Cardiac muscle cell (in vitro differentiated cells and primary cell): ENCODE data around the gene MAP1B. TPM values are rescaled to one million over a fixed set of nuclear protein-coding genes. Genes with fewer than 3 reads are reported as not detected.
A peak's percentile ranks its signal among the peaks of the same experiment; 100 is the strongest.

Experiments
- DNase-seq, 2 donors: peaks; one replicate each; pipeline versions ENCODE4 v3.0.0 to v3.0.0-alpha.2; 2010 to 2017; ENCODE audit warnings: low read depth in 1 of 2, low spot score in 1 of 2
- H3K27ac ChIP-seq: fragments of 200-600 bp; sonication (generic); 2 replicates; pipeline ENCODE4 v1.5.1; 2016
- H3K27me3 ChIP-seq: fragments of 200-600 bp; sonication (generic); 2 replicates; pipeline ENCODE4 v1.6.0; 2016; ENCODE audit warnings: control low read depth
- H3K36me3 ChIP-seq: fragments of 200-600 bp; sonication (generic); 2 replicates; pipeline ENCODE4 v1.5.1; 2016; ENCODE audit warnings: control low read depth
- H3K4me1 ChIP-seq: fragments of 200-600 bp; sonication (generic); 2 replicates; pipeline ENCODE4 v1.8.1; 2017; ENCODE audit warnings: low read depth, mild to moderate bottlenecking, mixed run types
- H3K4me3 ChIP-seq: fragments of 200-600 bp; sonication (generic); 2 replicates; pipeline ENCODE4 v1.5.1; 2016; ENCODE audit warnings: mild to moderate bottlenecking
- H3K9me3 ChIP-seq: fragments of 200-600 bp; sonication (generic); 2 replicates; pipeline ENCODE4 v1.5.1; 2017; ENCODE audit warnings: low read depth, mild to moderate bottlenecking, control low read depth
- polyA plus RNA-seq: library from polyadenylated mRNA; unstranded; fragments of >200 nt; fragmentation: Nextera tagmentation; extraction: Ambion mirVana; gene quantifications from 2 replicates; pipeline ENCODE4 v1.2.1, GENCODE V29; 2016
- total RNA-seq: library from RNA; depleted of rRNA; stranded (reverse); fragments of >200 nt; gene quantifications from 2 replicates; pipeline ENCODE4 v1.2.3, GENCODE V29; 2016
- TF ChIP-seq, protein P1 (sequence below): IDR thresholded peaks from 2 replicates; pipeline ENCODE4 v1.5.1; 2012; ENCODE audit warnings: low read depth, mild to moderate bottlenecking, low read length

MAP1B gene
- total and polyA plus RNA-seq, 2 experiments from 2014 or later, result 119 to 142 TPM

DNA sequence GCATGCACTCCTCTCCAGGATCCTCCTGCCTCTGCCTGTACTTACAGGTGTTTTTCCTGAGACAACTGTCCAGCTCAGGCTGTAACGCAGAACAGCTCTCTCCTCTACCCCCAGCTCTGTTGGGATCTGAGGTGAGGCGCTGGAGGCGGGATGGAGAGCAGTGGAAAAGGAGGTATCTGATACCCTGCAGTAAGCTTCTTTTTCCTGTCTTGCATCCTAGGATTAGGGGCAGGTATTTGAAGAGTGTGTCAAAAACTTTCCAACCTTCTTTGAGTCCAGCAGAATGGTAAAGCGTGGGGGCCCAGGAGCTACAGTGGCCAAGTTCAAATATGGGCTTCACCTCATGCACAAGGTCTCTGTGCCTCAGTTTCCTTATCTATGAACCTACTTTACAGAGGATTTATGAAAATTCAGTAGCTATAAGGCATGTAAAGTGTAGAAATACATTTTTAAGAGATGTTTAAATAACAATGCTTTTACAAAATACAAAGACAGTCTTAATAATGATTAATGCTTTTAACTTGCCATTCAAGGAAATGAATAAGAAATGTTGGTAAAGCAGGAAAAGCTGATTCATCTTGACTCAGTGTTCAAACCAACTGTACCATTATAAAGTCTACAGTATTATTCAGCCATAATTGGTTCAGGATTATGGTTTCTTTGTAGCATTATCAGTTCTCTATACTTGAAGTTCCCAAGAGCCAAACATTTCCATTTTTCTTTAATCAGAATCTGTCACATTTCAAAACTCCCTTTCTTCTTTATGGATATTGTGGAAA is 26.1 kb downstream of the MAP1B start:
- TF ChIP-seq, protein P1, sequence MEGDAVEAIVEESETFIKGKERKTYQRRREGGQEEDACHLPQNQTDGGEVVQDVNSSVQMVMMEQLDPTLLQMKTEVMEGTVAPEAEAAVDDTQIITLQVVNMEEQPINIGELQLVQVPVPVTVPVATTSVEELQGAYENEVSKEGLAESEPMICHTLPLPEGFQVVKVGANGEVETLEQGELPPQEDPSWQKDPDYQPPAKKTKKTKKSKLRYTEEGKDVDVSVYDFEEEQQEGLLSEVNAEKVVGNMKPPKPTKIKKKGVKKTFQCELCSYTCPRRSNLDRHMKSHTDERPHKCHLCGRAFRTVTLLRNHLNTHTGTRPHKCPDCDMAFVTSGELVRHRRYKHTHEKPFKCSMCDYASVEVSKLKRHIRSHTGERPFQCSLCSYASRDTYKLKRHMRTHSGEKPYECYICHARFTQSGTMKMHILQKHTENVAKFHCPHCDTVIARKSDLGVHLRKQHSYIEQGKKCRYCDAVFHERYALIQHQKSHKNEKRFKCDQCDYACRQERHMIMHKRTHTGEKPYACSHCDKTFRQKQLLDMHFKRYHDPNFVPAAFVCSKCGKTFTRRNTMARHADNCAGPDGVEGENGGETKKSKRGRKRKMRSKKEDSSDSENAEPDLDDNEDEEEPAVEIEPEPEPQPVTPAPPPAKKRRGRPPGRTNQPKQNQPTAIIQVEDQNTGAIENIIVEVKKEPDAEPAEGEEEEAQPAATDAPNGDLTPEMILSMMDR, result no peak
- H3K27ac ChIP-seq, result no peak overlapping the region
- H3K4me3 ChIP-seq, result no peak overlapping the region
- no peaks in the 10 kb centered on the region for H3K9me3 ChIP-seq
- no peaks in the 10 kb centered on the region for H3K27me3 ChIP-seq
- peaks cover 9% of the 10 kb centered on the region for H3K4me1 ChIP-seq
- no peak for DNase-seq
- no peaks in the 10 kb centered on the region for H3K36me3 ChIP-seq

DNA sequence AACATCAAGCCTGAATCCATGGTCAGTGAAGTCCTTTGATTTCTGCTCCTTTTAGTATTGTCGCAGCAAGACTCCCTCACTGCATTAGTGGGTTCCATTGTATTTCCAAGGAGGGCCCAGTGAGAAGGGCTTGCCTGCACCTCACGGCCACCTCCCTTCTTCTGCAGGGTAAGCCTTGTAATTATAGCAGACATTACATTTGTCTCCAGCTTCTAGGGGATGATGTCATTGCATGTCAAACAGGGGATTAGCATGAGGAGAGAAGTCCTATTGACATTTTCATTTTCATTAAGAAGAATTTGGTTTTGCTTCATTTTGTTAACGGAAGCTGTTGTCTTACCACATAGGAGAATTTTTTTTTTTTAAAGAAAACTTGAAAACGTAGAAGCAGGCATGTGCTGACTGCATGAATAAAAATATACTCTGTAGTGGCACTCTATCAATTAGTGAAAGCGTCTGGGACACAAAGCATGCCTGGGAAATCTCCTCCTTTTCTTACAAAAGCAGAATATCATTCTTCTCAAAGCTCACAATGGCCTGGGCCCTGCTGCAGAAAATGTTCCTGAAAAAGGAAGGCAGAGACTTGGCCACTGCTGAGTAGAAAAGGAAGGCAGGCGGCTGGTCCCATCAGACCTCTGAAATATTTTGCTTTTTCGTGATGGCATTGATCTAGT is 27.1 kb downstream of the MAP1B start:
- peak overlapping the region; percentile 57 for H3K27ac ChIP-seq
- peaks cover 9% of the 10 kb centered on the region for H3K4me1 ChIP-seq
- TF ChIP-seq, protein P1, result no peak

DNA sequence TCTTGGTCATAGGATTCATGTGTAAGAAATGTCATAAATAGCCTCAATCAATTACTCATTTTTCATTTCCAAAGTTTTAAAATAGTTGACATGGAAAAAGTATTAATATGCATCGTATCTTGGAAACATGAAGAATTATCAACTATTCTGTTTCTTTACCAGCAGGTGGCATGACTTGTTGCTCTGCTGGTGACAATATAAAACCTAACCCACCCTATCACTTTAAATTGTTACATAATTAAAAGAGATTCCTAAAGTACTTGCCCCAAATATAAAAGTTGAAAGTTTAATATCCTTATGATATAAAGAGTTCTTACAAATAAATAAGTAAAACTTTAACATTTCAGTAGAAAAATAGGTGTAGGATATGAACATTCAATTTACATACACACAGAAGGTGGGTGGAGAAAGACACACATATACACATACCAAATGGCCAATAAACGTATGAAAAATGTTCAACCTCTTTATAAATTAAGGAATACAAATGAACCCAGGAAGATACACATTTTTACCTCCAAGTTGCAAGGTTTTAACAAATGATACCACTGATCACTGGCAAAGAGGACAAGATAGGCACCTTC is 30.6 kb downstream of the MAP1B start:
- TF ChIP-seq, protein P1, result peak; percentile 50
- Histone ChIP-seq H3K27ac (no peak overlapping the region), H3K27me3 (no peaks in the 10 kb centered on the region), H3K4me1 (peaks cover 9% of the 10 kb centered on the region), H3K4me3 (no peak overlapping the region), H3K9me3 (no peaks in the 10 kb centered on the region), H3K36me3 (no peaks in the 10 kb centered on the region)
- DNase-seq, result no peak

More for the DNA sequence above, 27.1 kb downstream of the MAP1B start:
- H3K36me3 ChIP-seq, result no peaks in the 10 kb centered on the region
- H3K27me3 ChIP-seq, result no peaks in the 10 kb centered on the region
- H3K9me3 ChIP-seq, result no peaks in the 10 kb centered on the region
- no peak for DNase-seq
- H3K4me3 ChIP-seq, result no peak overlapping the region

DNA sequence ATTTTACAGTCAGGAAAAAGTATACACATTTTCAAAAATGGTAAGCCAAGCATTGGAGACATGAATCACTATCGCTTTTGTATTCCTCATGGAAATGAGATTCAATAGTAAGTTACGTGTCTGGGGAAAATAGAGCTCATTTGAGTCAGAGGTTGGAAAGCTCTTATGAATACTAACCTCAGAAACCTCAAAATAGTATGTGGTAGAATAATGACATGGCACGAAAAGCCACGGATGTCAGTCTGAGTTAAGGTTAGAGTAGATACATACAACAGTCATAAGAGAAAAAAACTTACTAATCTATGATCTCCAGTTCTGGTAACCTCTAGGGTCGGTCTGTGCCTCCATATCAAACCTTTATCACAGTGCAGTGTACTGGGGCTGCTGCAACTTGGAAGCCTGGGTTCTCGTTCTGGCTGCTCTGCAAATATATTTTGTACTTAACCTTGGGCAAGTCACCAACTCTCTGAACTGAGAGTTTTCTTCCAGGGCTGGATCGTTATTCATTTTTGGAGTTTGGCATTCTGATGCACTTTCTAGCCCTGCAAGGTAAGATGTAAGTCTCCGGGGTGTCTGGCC is 31.8 kb downstream of the MAP1B start:
- H3K27me3 ChIP-seq, result no peaks in the 10 kb centered on the region
- TF ChIP-seq, protein P1, result no peak
- no peak overlapping the region for H3K4me3 ChIP-seq
- no peaks in the 10 kb centered on the region for H3K9me3 ChIP-seq
- no peak overlapping the region for H3K27ac ChIP-seq
- H3K36me3 ChIP-seq, result no peaks in the 10 kb centered on the region
- peaks cover 8% of the 10 kb centered on the region for H3K4me1 ChIP-seq
- peak in 1 of 2 donors; percentile 87 for DNase-seq

DNA sequence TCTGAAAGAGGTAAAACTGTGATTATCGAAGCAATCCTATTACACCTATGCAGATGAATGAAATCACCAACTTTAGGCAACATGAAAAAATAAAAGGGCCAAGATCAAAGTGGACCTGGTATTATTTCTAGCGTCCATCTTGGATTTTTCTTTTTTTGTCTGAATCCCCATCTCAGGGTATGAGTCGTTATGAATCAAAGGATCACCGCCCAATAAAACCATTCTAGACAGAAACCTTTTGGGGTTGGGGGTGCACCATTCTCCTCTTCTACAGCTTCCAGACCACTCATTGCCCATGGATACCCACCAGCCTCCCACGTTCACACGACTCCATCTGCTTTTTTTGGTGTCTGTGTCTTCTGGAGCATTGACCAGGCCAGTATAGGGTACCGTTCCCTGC is 33.4 kb downstream of the MAP1B start:
- Histone ChIP-seq H3K36me3 (no peaks in the 10 kb centered on the region), H3K4me1 (no peaks in the 10 kb centered on the region), H3K27ac (no peak overlapping the region), H3K4me3 (no peak overlapping the region), H3K27me3 (no peaks in the 10 kb centered on the region), H3K9me3 (no peaks in the 10 kb centered on the region)
- TF ChIP-seq, protein P1, result no peak
- DNase-seq, result no peak
